ENCODE measurements around the gene SPC25. TPM values are rescaled to one million over a fixed set of nuclear protein-coding genes. Genes with fewer than 3 reads are reported as not detected.

The SPC25 gene
- total RNA-seq, 1 donor from 2014 or later = 0.50 TPM

- Histone ChIP-seq H3K9me3 (no peaks in the 10 kb centered on the region), H3K27ac (no peak overlapping the region), H3K4me1 (no peaks in the 10 kb centered on the region), H3K27me3 (ENCODE audit: low read depth) (no peaks in the 10 kb centered on the region), H3K36me3 (peaks cover 49% of the 10 kb centered on the region), H3K4me3 (no peak overlapping the region)
- no peak for TF ChIP-seq CTCF (IDR thresholded peaks at IDR 0.05)
- DNase-seq = no peak
- intact Hi-C loops (cut with DNase I) = no loop called here
- ATAC-seq = no peak
Measured at GRCh38 chr2:168831662-168832061, 58.6 kb downstream of the SPC25 start.

- Histone ChIP-seq H3K4me1 (no peaks in the 10 kb centered on the region), H3K4me3 (no peak overlapping the region), H3K9me3 (no peaks in the 10 kb centered on the region), H3K27ac (no peak overlapping the region), H3K36me3 (peaks cover 42% of the 10 kb centered on the region), H3K27me3 (ENCODE audit: low read depth) (no peaks in the 10 kb centered on the region)
- no peak for ATAC-seq
- TF ChIP-seq CTCF (IDR thresholded peaks at IDR 0.05) = no peak
- DNase-seq = no peak
- intact Hi-C loops (cut with DNase I) = no loop called here
Measured at GRCh38 chr2:168830958-168831357, 59.3 kb downstream of the SPC25 start.

GRCh38 chr2:168825126-168825525 is 65.1 kb downstream of the SPC25 start:
- intact Hi-C loops (cut with DNase I) = no loop called here
- H3K27ac ChIP-seq = no peak overlapping the region
- no peaks in the 10 kb centered on the region for H3K27me3 ChIP-seq (ENCODE audit: low read depth)
- no peaks in the 10 kb centered on the region for H3K9me3 ChIP-seq
- H3K4me3 ChIP-seq = no peak overlapping the region
- ATAC-seq (no peak), DNase-seq (no peak)
- no peaks in the 10 kb centered on the region for H3K4me1 ChIP-seq
- H3K36me3 ChIP-seq = peaks cover 16% of the 10 kb centered on the region
- no peak for TF ChIP-seq CTCF (IDR thresholded peaks at IDR 0.05)

GRCh38 chr2:168821992-168822391 is 68.2 kb downstream of the SPC25 start:
- intact Hi-C loops (cut with DNase I) = no loop called here
- Histone ChIP-seq H3K4me3 (no peak overlapping the region), H3K36me3 (no peaks in the 10 kb centered on the region), H3K9me3 (no peaks in the 10 kb centered on the region), H3K27ac (no peak overlapping the region), H3K4me1 (no peaks in the 10 kb centered on the region), H3K27me3 (ENCODE audit: low read depth) (no peaks in the 10 kb centered on the region)
- DNase-seq (no peak), ATAC-seq (no peak)
- TF ChIP-seq CTCF (IDR thresholded peaks at IDR 0.05) = no peak

GRCh38 chr2:168821577-168821976 is 68.7 kb downstream of the SPC25 start:
- no peak for ATAC-seq
- intact Hi-C loops (cut with DNase I) = no loop called here

More at GRCh38 chr2:168821577-168821976, 68.7 kb downstream of the SPC25 start:
- no peak for TF ChIP-seq CTCF (IDR thresholded peaks at IDR 0.05)
- Histone ChIP-seq H3K27me3 (ENCODE audit: low read depth) (no peaks in the 10 kb centered on the region), H3K9me3 (no peaks in the 10 kb centered on the region), H3K27ac (no peak overlapping the region), H3K4me1 (no peaks in the 10 kb centered on the region), H3K4me3 (no peak overlapping the region), H3K36me3 (no peaks in the 10 kb centered on the region)
- DNase-seq = no peak

Other genes starting within 250 kb of the SPC25 start
- gene NOSTRIN, start 87.8 kb downstream of the SPC25 start, total RNA-seq = 45.2 TPM
- gene G6PC2, start 10.9 kb upstream of the SPC25 start, total RNA-seq = not detected
- 0.32 TPM for gene ABCB11, start 140.9 kb upstream of the SPC25 start, total RNA-seq
- gene DHRS9, start 179.1 kb upstream of the SPC25 start, total RNA-seq = 6.1 TPM